ENCODE measurements around the gene PCK1. TPM values are rescaled to one million over a fixed set of nuclear protein-coding genes. Genes with fewer than 3 reads are reported as not detected.

PCK1 gene
- total and polyA plus RNA-seq, 4 donors, result 0.30 to 0.90 (median 0.58) TPM

Other genes starting within 250 kb of the PCK1 start
- gene SPO11, start 231.3 kb upstream of the PCK1 start, total RNA-seq, result not detected
- not detected for gene SPO11, start 231.3 kb upstream of the PCK1 start, polyA plus RNA-seq (ENCODE audit: insufficient read length in 2 of 2)
- gene RAE1, start 209.9 kb upstream of the PCK1 start, total RNA-seq, result 10 to 100 TPM; 31.6 to 32.2 TPM
- gene RAE1, start 209.9 kb upstream of the PCK1 start, polyA plus RNA-seq (ENCODE audit: insufficient read length in 2 of 2), result 10 to 100 TPM; 46.4 to 49.5 TPM
- gene RBM38, start 169.7 kb upstream of the PCK1 start, total RNA-seq, result 10 to 100 TPM; 12.7 to 25.0 TPM
- 10 to 100 TPM; 18.1 to 18.3 TPM for gene RBM38, start 169.7 kb upstream of the PCK1 start, polyA plus RNA-seq (ENCODE audit: insufficient read length in 2 of 2)
- under 1 TPM; 0.20 to 0.28 TPM for gene CTCFL, start 36.0 kb upstream of the PCK1 start, total RNA-seq
- under 1 TPM; 0.24 to 0.27 TPM for gene CTCFL, start 36.0 kb upstream of the PCK1 start, polyA plus RNA-seq (ENCODE audit: insufficient read length in 2 of 2)
- under 1 TPM; 0.06 to 0.20 TPM for gene ZBP1, start 59.3 kb downstream of the PCK1 start, total RNA-seq
- under 1 TPM in 1 of 2 donors, not detected in 1; 0.14 TPM for gene ZBP1, start 59.3 kb downstream of the PCK1 start, polyA plus RNA-seq (ENCODE audit: insufficient read length in 2 of 2)
- 10 to 100 TPM; 14.3 to 15.8 TPM for gene PMEPA1, start 148.9 kb downstream of the PCK1 start, total RNA-seq
- 10 to 100 TPM; 23.6 to 30.5 TPM for gene PMEPA1, start 148.9 kb downstream of the PCK1 start, polyA plus RNA-seq (ENCODE audit: insufficient read length in 2 of 2)